ENCODE data around the gene SLC34A1. TPM values are rescaled to one million over a fixed set of nuclear protein-coding genes. Genes with fewer than 3 reads are reported as not detected.

SLC34A1 gene
- total and polyA plus RNA-seq, 2 of the 13 experiments (the other 11 are each of a cell fraction or from before 2014, with no cell fraction given), result 0.03 to 0.20 TPM

GRCh38 chr5:177390363-177391300, 6.4 kb downstream of the SLC34A1 start (continued):
- no peak for TF ChIP-seq ZNF609 (CRISPR knock-in tag; IDR thresholded peaks at IDR 0.05; ENCODE audit: borderline replicate concordance)
- no peak for TF ChIP-seq CCDC6 (CRISPR knock-in tag; IDR thresholded peaks at IDR 0.05)
- no peak for TF ChIP-seq FOXK2 (IDR thresholded peaks at IDR 0.05)
- TF ChIP-seq HHEX (CRISPR knock-in tag; IDR thresholded peaks at IDR 0.05), result no peak
- no peak for TF ChIP-seq GATA4 (IDR thresholded peaks at IDR 0.05; ENCODE audit: borderline replicate concordance, low read depth)
- TF ChIP-seq RBFOX2 (IDR thresholded peaks at IDR 0.05; ENCODE audit: low read depth, low read length), result no peak
- TF ChIP-seq ZNF124 (CRISPR knock-in tag; IDR thresholded peaks at IDR 0.05), result no peak
- no peak for TF ChIP-seq FUBP1 (CRISPR knock-in tag; IDR thresholded peaks at IDR 0.05; ENCODE audit: borderline replicate concordance)
- no peak for TF ChIP-seq ZNF660 (CRISPR knock-in tag; IDR thresholded peaks at IDR 0.05; ENCODE audit: borderline replicate concordance, low read depth)
- TF ChIP-seq ZHX1 (CRISPR knock-in tag; IDR thresholded peaks at IDR 0.05; ENCODE audit: low read depth), result no peak
- TF ChIP-seq LCORL (IDR thresholded peaks at IDR 0.05), result no peak
- TF ChIP-seq LCORL (CRISPR knock-in tag; IDR thresholded peaks at IDR 0.05), result no peak; the same call in 1 of the 2 replicates
- no peak for TF ChIP-seq ZBTB39 (CRISPR knock-in tag; IDR thresholded peaks at IDR 0.05)
